ENCODE data around the gene TINAGL1. TPM values are rescaled to one million over a fixed set of nuclear protein-coding genes. Genes with fewer than 3 reads are reported as not detected.
A peak's percentile ranks its signal among the peaks of the same experiment; 100 is the strongest.

TINAGL1 gene
- total RNA-seq, 1 experiment from 2014 or later = 2.9 TPM

- Mint-ChIP-seq H3K9me3 (ENCODE audit: unreplicated experiment) (no peaks in the 10 kb centered on the region), H3K27me3 (ENCODE audit: insufficient read depth, unreplicated experiment) (no peaks in the 10 kb centered on the region), H3K4me3 (ENCODE audit: unreplicated experiment) (no peak overlapping the region), H3K4me1 (ENCODE audit: insufficient read depth, unreplicated experiment) (peaks cover 10% of the 10 kb centered on the region), H3K36me3 (ENCODE audit: insufficient read depth, unreplicated experiment) (no peaks in the 10 kb centered on the region), H3K27ac (ENCODE audit: low read depth, unreplicated experiment) (no peak overlapping the region)
- ChIA-PET CTCF (interaction anchor here (0.6 to 0.9 kb wide), 3 partner anchors 9 to 138 kb away, joined by 3 to 4 read pairs (median 3); no protein-coding TSS in a partner anchor), POLR2A (interaction anchor here (1.1 to 1.4 kb wide), 4 partner anchors 17 to 350 kb away, joined by 3 to 4 read pairs (median 4); partner anchors contain the start of gene PEF1)
- intact Hi-C loops (cut with micrococcal nuclease) = no loop called here
- no peak for TF ChIP-seq CTCF (IDR thresholded peaks at IDR 0.05; ENCODE audit: unreplicated experiment)
- BruUV-seq (replicated peaks) = no TSS peak
- no peak for DNase-seq (ENCODE audit: unreplicated experiment)
Measured at GRCh38 chr1:31532173-31532572, 44.1 kb upstream of the TINAGL1 start.

GRCh38 chr1:31535561-31535960 lies 40.8 kb upstream of the TINAGL1 start:
- Mint-ChIP-seq H3K9me3 (ENCODE audit: unreplicated experiment) (no peaks in the 10 kb centered on the region), H3K4me1 (ENCODE audit: insufficient read depth, unreplicated experiment) (peaks cover 10% of the 10 kb centered on the region), H3K4me3 (ENCODE audit: unreplicated experiment) (no peak overlapping the region), H3K27ac (ENCODE audit: low read depth, unreplicated experiment) (no peak overlapping the region), H3K36me3 (ENCODE audit: insufficient read depth, unreplicated experiment) (no peaks in the 10 kb centered on the region), H3K27me3 (ENCODE audit: insufficient read depth, unreplicated experiment) (no peaks in the 10 kb centered on the region)
- no peak for TF ChIP-seq CTCF (IDR thresholded peaks at IDR 0.05; ENCODE audit: unreplicated experiment)
- peak; percentile 14 for DNase-seq (ENCODE audit: unreplicated experiment)
- intact Hi-C loops (cut with micrococcal nuclease) = no loop called here
- CTCF ChIA-PET = interaction anchor here (0.6 to 1.8 kb wide), 4 partner anchors 12 to 372 kb away, joined by 3 to 5 read pairs (median 4); no protein-coding TSS in a partner anchor
- no TSS peak for BruUV-seq (replicated peaks)
- POLR2A ChIA-PET = interaction anchor here (1.2 kb wide), 2 partner anchors 11 to 13 kb away, joined by 3 to 4 read pairs; no protein-coding TSS in a partner anchor

GRCh38 chr1:31539329-31539728 lies 37.0 kb upstream of the TINAGL1 start:
- Mint-ChIP-seq H3K36me3 (ENCODE audit: insufficient read depth, unreplicated experiment) (no peaks in the 10 kb centered on the region), H3K4me1 (ENCODE audit: insufficient read depth, unreplicated experiment) (no peaks in the 10 kb centered on the region), H3K9me3 (ENCODE audit: unreplicated experiment) (peaks cover 8% of the 10 kb centered on the region), H3K27ac (ENCODE audit: low read depth, unreplicated experiment) (no peak overlapping the region), H3K4me3 (ENCODE audit: unreplicated experiment) (no peak overlapping the region), H3K27me3 (ENCODE audit: insufficient read depth, unreplicated experiment) (no peaks in the 10 kb centered on the region)
- POLR2A ChIA-PET = no interaction called here
- intact Hi-C loops (cut with micrococcal nuclease) = no loop called here
- TF ChIP-seq CTCF (IDR thresholded peaks at IDR 0.05; ENCODE audit: unreplicated experiment) = no peak
- no peak for DNase-seq (ENCODE audit: unreplicated experiment)
- BruUV-seq (replicated peaks) = no TSS peak
- CTCF ChIA-PET = interaction anchor here (0.7 to 2.1 kb wide), 3 partner anchors 9 to 118 kb away, joined by 3 to 10 read pairs (median 4); no protein-coding TSS in a partner anchor

GRCh38 chr1:31541194-31541593 lies 35.1 kb upstream of the TINAGL1 start:
- intact Hi-C loops (cut with micrococcal nuclease) = no loop called here
- ChIA-PET CTCF (interaction anchor here (2.1 kb wide), 2 partner anchors 8 to 146 kb away, joined by 10 read pairs; no protein-coding TSS in a partner anchor), POLR2A (interaction anchor here (1.0 kb wide), 1 partner anchor 8 kb away, joined by 3 read pairs; no protein-coding TSS in a partner anchor)
- TF ChIP-seq CTCF (IDR thresholded peaks at IDR 0.05; ENCODE audit: unreplicated experiment) = no peak
- no peak for DNase-seq (ENCODE audit: unreplicated experiment)
- BruUV-seq (replicated peaks) = no TSS peak
- Mint-ChIP-seq H3K36me3 (ENCODE audit: insufficient read depth, unreplicated experiment) (no peaks in the 10 kb centered on the region), H3K27me3 (ENCODE audit: insufficient read depth, unreplicated experiment) (no peaks in the 10 kb centered on the region), H3K27ac (ENCODE audit: low read depth, unreplicated experiment) (no peak overlapping the region), H3K9me3 (ENCODE audit: unreplicated experiment) (peaks cover 8% of the 10 kb centered on the region), H3K4me3 (ENCODE audit: unreplicated experiment) (no peak overlapping the region), H3K4me1 (ENCODE audit: insufficient read depth, unreplicated experiment) (no peaks in the 10 kb centered on the region)
